Cardiac septum (tissue), 1 donor: Measurements from ENCODE around the gene FOXP1. TPM values are rescaled to one million over a fixed set of nuclear protein-coding genes. Genes with fewer than 3 reads are reported as not detected.

Experiments used
- DNase-seq: peaks from one replicate; pipeline ENCODE4 v3.0.0-alpha.2; 2020; ENCODE audit warnings: low spot score
- intact Hi-C: fragments of 100-400 bp; cut with DNase I; formaldehyde crosslinking; loops from one replicate; pipeline ENCODE4 v1.14.0; 2022
- total RNA-seq: library from RNA; stranded (reverse); fragmentation: NEBNext Ultra II Directional; extraction: Animal tissue kit (Norgen Biotek cat#: 25700); gene quantifications from one replicate; pipeline ENCODE4 v1.2.1, GENCODE V29; 2021
- donor health status: DM: no; HTN: no; CAD: no.

The FOXP1 gene
- total RNA-seq, 1 donor from 2014 or later, result 53.2 TPM

- no peak for DNase-seq
- intact Hi-C loops, result no loop called here
Measured at GRCh38 chr3:71515636-71516365, 67.7 kb downstream of the FOXP1 start.

GRCh38 chr3:71514621-71515020, 68.9 kb downstream of the FOXP1 start:
- no peak for DNase-seq
- intact Hi-C loops, result no loop called here

DNA sequence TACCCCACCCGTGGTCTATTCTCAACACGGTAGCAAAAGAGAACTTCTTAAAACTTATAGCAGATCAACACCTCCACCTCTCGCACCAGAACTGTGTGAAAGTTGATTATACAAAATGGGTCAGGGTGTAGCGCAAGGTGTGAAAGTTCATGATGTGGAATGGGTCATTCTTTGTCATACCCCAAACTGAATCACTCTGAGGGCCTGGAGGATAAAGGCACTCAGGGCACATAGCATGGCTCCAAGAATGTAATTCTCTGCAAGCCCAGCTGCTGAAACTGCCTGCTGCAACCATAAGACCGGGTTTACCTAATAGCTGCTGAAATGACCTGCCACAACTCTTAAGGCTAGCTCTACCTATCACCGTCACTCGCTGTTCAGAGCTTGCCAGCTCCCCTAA, 70.0 kb downstream of the FOXP1 start:
- no peak for DNase-seq
- intact Hi-C loops, result no loop called here

DNA sequence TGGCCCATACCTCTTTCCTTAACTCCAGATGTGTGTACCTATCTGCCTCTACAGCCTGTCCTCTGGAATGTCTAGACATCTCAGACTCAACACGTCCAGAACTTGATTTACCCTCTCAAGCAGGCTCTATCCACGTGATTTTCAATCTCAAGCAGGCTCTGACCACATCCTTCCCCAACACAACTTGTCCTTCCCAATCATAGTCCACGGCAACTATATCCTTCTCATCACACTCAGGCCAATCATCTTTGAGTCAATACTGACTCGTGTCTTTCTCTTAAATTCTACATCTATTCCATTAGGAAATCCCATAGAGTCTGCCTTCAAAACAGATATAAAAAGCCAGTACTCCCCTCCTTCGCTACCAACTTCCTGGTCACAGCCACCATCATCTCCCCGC, 70.4 kb downstream of the FOXP1 start:
- intact Hi-C loops, result no loop called here
- DNase-seq, result no peak

- no peak for DNase-seq
- intact Hi-C loops, result no loop called here
Measured at GRCh38 chr3:71512544-71512943, 71.0 kb downstream of the FOXP1 start.

DNA sequence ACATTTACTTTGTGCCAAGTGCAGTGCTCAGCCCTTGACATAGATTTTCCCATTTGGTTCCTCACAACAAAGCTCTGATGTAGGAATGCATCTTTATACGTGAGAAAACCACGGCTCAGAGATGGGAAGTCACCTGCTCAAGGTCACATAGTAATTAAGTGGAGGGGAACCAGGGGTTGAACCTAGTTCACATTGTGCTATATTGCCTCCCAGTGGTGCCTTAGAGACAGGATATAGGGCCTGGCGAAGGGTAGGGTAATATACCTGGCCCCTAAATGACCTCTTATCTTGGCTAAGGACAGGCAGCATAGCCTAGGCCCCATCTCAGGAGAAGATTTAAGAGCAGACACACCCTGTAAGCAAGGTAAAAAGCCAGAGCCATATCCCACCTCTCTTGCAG, 71.5 kb downstream of the FOXP1 start:
- intact Hi-C loops, result no loop called here

DNA sequence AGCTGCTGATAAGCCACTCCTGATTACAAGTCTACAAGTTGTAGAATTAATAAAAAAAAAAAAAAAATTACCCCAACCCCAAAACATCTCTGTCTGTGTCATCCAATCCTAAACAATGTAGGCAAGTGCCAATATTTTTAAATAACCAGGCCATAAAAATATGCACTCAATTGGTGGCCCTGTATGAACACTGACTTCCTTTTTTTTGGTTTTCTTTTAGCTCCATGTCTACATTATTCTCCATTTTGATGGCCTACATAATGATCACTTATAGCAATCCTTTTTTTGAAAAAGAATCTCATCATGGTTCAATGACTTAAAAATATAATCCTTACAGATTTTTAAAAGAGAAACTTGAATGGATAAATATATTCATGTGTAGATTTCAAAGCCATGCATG, 72.1 kb downstream of the FOXP1 start:
- DNase-seq, result no peak
- intact Hi-C loops, result no loop called here

More for the DNA sequence above, 71.5 kb downstream of the FOXP1 start:
- no peak for DNase-seq

- intact Hi-C loops, result no loop called here
- no peak for DNase-seq
Measured at GRCh38 chr3:71511037-71511436, 72.5 kb downstream of the FOXP1 start.

DNA sequence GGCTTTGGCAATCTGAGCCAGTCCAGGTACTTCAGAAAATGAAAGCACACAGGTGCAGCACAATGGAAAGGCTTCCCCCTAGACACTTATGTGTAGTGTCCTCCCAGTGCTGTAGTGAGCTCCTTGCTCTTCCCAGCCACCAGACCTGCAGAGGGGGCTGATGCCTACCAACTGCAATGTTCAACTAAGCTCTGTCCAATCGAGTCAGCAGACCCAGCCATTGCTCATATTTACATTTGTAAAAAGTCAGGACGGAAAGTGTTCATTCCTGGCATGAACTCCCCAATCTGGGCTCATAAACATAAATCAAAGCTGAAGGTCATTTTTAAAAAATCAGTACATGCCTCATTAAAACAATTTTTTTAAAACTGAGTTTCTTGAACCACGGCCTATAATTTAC, 73.0 kb downstream of the FOXP1 start:
- DNase-seq, result no peak
- intact Hi-C loops, result no loop called here

- intact Hi-C loops, result loop anchor here (5.0 kb wide), 1 partner anchor 33 kb away; no protein-coding TSS in a partner anchor
- no peak for DNase-seq
Measured at GRCh38 chr3:71509066-71509465, 74.5 kb downstream of the FOXP1 start.

- intact Hi-C loops, result loop anchor here (5.0 kb wide), 1 partner anchor 36 kb away; no protein-coding TSS in a partner anchor
- no peak for DNase-seq
Measured at GRCh38 chr3:71505767-71506350, 77.7 kb downstream of the FOXP1 start.

- no peak for DNase-seq
Measured at GRCh38 chr3:71504250-71505036, 79.1 kb downstream of the FOXP1 start.

GRCh38 chr3:71503525-71504249, 79.8 kb downstream of the FOXP1 start:
- DNase-seq, result no peak
- intact Hi-C loops, result no loop called here

More at GRCh38 chr3:71504250-71505036, 79.1 kb downstream of the FOXP1 start:
- intact Hi-C loops, result loop anchor here (5.0 kb wide), 1 partner anchor 38 kb away; no protein-coding TSS in a partner anchor

- intact Hi-C loops, result no loop called here
- DNase-seq, result no peak
Measured at GRCh38 chr3:71502066-71502625, 81.4 kb downstream of the FOXP1 start.

DNA sequence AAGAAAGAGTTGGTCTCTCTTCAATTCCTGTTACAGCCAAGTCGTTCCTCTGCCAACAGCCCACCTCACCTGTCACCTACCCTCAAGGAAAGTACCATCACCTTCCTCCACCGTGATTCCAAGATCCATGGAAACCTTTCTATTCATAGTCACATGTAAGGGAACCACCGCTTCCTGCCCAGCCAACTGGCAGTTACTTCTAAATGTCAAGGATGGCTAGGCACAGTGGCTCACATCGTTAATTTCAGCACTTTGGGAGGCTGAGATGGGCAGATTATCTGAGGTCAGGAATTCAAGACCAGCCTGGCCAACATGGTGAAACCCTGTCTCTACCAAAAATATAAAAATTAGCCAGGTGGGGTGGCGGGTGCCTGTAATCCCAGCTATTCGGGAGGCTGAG, 82.8 kb downstream of the FOXP1 start:
- DNase-seq, result no peak
- intact Hi-C loops, result no loop called here

DNA sequence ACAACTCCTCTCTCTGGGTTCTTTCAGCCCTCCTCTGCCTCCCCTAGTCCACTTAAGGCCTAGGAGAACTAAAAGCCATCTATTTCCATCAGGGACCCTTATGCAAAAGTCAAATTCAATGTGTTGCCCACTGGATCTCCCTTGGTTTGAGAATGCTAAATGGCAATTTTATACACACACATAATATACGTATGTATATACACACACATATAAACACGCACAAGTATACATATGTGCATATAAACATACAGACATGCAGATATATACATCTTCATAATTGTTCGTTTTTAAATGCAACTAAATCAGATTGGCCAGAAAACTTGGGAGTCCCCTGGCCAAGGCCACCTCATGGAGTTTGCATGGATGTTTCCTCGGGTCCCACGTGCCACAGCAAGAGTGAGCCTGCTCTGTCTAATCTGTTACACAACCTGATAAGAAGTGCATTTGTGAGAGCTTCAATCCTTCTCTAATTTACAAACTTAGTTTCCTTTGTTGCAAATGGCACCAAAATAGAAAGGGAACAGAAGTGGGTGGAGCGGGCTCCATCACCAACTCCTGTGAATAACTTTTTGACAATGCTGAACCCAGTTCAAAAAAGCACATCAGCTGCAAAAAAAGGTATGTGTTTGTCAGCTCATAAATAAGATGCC, 84.2 kb downstream of the FOXP1 start:
- no peak for DNase-seq
- intact Hi-C loops, result loop anchor here (5.0 kb wide), 1 partner anchor 83 kb away; the partner anchor contains the start of gene FOXP1

DNA sequence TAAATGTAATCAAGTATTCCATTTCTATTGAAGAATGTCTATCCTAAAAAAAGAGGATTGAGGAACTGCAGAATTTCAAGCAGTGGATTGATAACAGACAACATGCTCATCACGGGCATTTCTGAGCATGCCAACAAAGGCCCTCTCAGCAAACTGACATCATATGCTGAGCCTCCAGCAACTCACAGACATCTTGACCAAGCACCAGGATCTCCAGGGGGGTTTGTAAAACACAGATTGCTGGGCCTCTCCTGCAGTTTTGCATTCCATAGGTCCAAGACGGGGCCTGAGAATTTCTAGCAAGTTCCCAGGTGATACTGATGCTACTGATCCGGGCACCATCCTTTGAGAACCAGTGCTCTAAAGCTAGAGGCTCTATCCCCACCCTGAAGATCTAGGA, 85.0 kb downstream of the FOXP1 start:
- no peak for DNase-seq
- intact Hi-C loops, result loop anchor here (5.0 kb wide), 1 partner anchor 84 kb away; the partner anchor contains the start of gene FOXP1

- intact Hi-C loops, result loop anchor here (2.0 to 5.0 kb wide), 2 partner anchors 29 to 84 kb away; partner anchors contain the start of gene FOXP1
- DNase-seq, result no peak
Measured at GRCh38 chr3:71497971-71498444, 85.5 kb downstream of the FOXP1 start.
